Measurements from ENCODE around the gene SPNS2.

SPNS2 gene

GRCh38 chr17:4536742-4537411 lies 38.2 kb downstream of the SPNS2 start:
- DNase-seq (ENCODE audit: extremely low read depth in 1 of 2, low read depth in 1 of 2) = no peak

- no peak for DNase-seq (ENCODE audit: extremely low read depth in 1 of 2, low read depth in 1 of 2)
Measured at GRCh38 chr17:4537451-4538235, 39.0 kb downstream of the SPNS2 start.

- no peak for DNase-seq (ENCODE audit: extremely low read depth in 1 of 2, low read depth in 1 of 2)
Measured at GRCh38 chr17:4538236-4539002, 39.7 kb downstream of the SPNS2 start.

- no peak for DNase-seq (ENCODE audit: extremely low read depth in 1 of 2, low read depth in 1 of 2)
Measured at GRCh38 chr17:4539025-4539424, 40.3 kb downstream of the SPNS2 start.

- no peak for DNase-seq (ENCODE audit: extremely low read depth in 1 of 2, low read depth in 1 of 2)
Measured at GRCh38 chr17:4539576-4540223, 41.0 kb downstream of the SPNS2 start.

- no peak for DNase-seq (ENCODE audit: extremely low read depth in 1 of 2, low read depth in 1 of 2)
Measured at GRCh38 chr17:4540224-4540651, 41.6 kb downstream of the SPNS2 start.

- no peak for DNase-seq (ENCODE audit: extremely low read depth in 1 of 2, low read depth in 1 of 2)
Measured at GRCh38 chr17:4540687-4541327, 42.1 kb downstream of the SPNS2 start.

- DNase-seq (ENCODE audit: extremely low read depth in 1 of 2, low read depth in 1 of 2) = no peak
Measured at GRCh38 chr17:4541328-4542002, 42.8 kb downstream of the SPNS2 start.

GRCh38 chr17:4542003-4542725 lies 43.5 kb downstream of the SPNS2 start:
- DNase-seq (ENCODE audit: extremely low read depth in 1 of 2, low read depth in 1 of 2) = no peak

- no peak for DNase-seq (ENCODE audit: extremely low read depth in 1 of 2, low read depth in 1 of 2)
Measured at GRCh38 chr17:4542726-4543191, 44.1 kb downstream of the SPNS2 start.

GRCh38 chr17:4543557-4544026 lies 44.9 kb downstream of the SPNS2 start:
- no peak for DNase-seq (ENCODE audit: extremely low read depth in 1 of 2, low read depth in 1 of 2)

- DNase-seq (ENCODE audit: extremely low read depth in 1 of 2, low read depth in 1 of 2) = no peak
Measured at GRCh38 chr17:4544135-4544950, 45.7 kb downstream of the SPNS2 start.

- no peak for DNase-seq (ENCODE audit: extremely low read depth in 1 of 2, low read depth in 1 of 2)
Measured at GRCh38 chr17:4544951-4545216, 46.2 kb downstream of the SPNS2 start.

- DNase-seq (ENCODE audit: extremely low read depth in 1 of 2, low read depth in 1 of 2) = no peak
Measured at GRCh38 chr17:4545217-4545951, 46.7 kb downstream of the SPNS2 start.

- DNase-seq (ENCODE audit: extremely low read depth in 1 of 2, low read depth in 1 of 2) = no peak
Measured at GRCh38 chr17:4547118-4547906, 48.6 kb downstream of the SPNS2 start.

GRCh38 chr17:4548061-4548461 lies 49.4 kb downstream of the SPNS2 start:
- DNase-seq (ENCODE audit: extremely low read depth in 1 of 2, low read depth in 1 of 2) = no peak

Measured in stimulated activated CD8-positive, alpha-beta memory T cell treated with anti-CD3 and anti-CD28 coated beads, Interleukin-7, amount 100 ng/mL, for 48 hours (primary cell).